ENCODE measurements around the gene KIF21B.

KIF21B gene

GRCh38 chr1:200960948-200961340 is 62.6 kb downstream of the KIF21B start:
- Histone ChIP-seq H2AFZ (ENCODE audit: low read depth) (no peak overlapping the region), H3K4me3 (IDR thresholded peaks at IDR 0.05; ENCODE audit: insufficient read depth, low read depth, low read length) (no peak overlapping the region), H3K79me2 (ENCODE audit: insufficient read depth, low read depth) (no peaks in the 10 kb centered on the region), H3K27ac (no peak overlapping the region), H3K4me2 (no peak overlapping the region), H4K20me1 (ENCODE audit: insufficient read depth) (no peaks in the 10 kb centered on the region), H3K4me1 (ENCODE audit: low read depth, poor library complexity, severe bottlenecking) (no peaks in the 10 kb centered on the region), H3K36me3 (ENCODE audit: insufficient read depth) (no peaks in the 10 kb centered on the region), H3K27me3 (ENCODE audit: insufficient read depth, low read depth) (no peaks in the 10 kb centered on the region), H3K9ac (no peak overlapping the region)
- TF ChIP-seq CTCF (conservative IDR thresholded peaks at IDR 0.05; ENCODE audit: low read depth, low read length), result no peak

- TF ChIP-seq CTCF (conservative IDR thresholded peaks at IDR 0.05; ENCODE audit: low read depth, low read length), result no peak
- Histone ChIP-seq H3K4me3 (IDR thresholded peaks at IDR 0.05; ENCODE audit: insufficient read depth, low read depth, low read length) (no peak overlapping the region), H3K79me2 (ENCODE audit: insufficient read depth, low read depth) (no peaks in the 10 kb centered on the region), H3K9ac (no peak overlapping the region), H3K36me3 (ENCODE audit: insufficient read depth) (no peaks in the 10 kb centered on the region), H3K27ac (no peak overlapping the region), H3K27me3 (ENCODE audit: insufficient read depth, low read depth) (no peaks in the 10 kb centered on the region), H4K20me1 (ENCODE audit: insufficient read depth) (no peaks in the 10 kb centered on the region), H2AFZ (ENCODE audit: low read depth) (no peak overlapping the region), H3K4me2 (no peak overlapping the region), H3K4me1 (ENCODE audit: low read depth, poor library complexity, severe bottlenecking) (no peaks in the 10 kb centered on the region)
Measured at GRCh38 chr1:200960236-200960947, 63.1 kb downstream of the KIF21B start.

- Histone ChIP-seq H3K4me1 (ENCODE audit: low read depth, poor library complexity, severe bottlenecking) (no peaks in the 10 kb centered on the region), H2AFZ (ENCODE audit: low read depth) (no peak overlapping the region), H3K36me3 (ENCODE audit: insufficient read depth) (no peaks in the 10 kb centered on the region), H4K20me1 (ENCODE audit: insufficient read depth) (no peaks in the 10 kb centered on the region), H3K4me2 (no peak overlapping the region), H3K27me3 (ENCODE audit: insufficient read depth, low read depth) (no peaks in the 10 kb centered on the region), H3K79me2 (ENCODE audit: insufficient read depth, low read depth) (no peaks in the 10 kb centered on the region), H3K27ac (no peak overlapping the region), H3K9ac (no peak overlapping the region), H3K4me3 (IDR thresholded peaks at IDR 0.05; ENCODE audit: insufficient read depth, low read depth, low read length) (no peak overlapping the region)
- no peak for TF ChIP-seq CTCF (conservative IDR thresholded peaks at IDR 0.05; ENCODE audit: low read depth, low read length)
Measured at GRCh38 chr1:200959411-200959921, 64.0 kb downstream of the KIF21B start.

- H3K27me3 ChIP-seq (ENCODE audit: insufficient read depth, low read depth), result no peaks in the 10 kb centered on the region
- no peak overlapping the region for H3K9ac ChIP-seq
Measured at GRCh38 chr1:200958597-200958996, 64.9 kb downstream of the KIF21B start.

More at GRCh38 chr1:200958597-200958996, 64.9 kb downstream of the KIF21B start:
- no peak for TF ChIP-seq CTCF (conservative IDR thresholded peaks at IDR 0.05; ENCODE audit: low read depth, low read length)
- Histone ChIP-seq H3K36me3 (ENCODE audit: insufficient read depth) (no peaks in the 10 kb centered on the region), H2AFZ (ENCODE audit: low read depth) (no peak overlapping the region), H3K4me3 (IDR thresholded peaks at IDR 0.05; ENCODE audit: insufficient read depth, low read depth, low read length) (no peak overlapping the region), H4K20me1 (ENCODE audit: insufficient read depth) (no peaks in the 10 kb centered on the region), H3K4me2 (no peak overlapping the region), H3K27ac (no peak overlapping the region), H3K79me2 (ENCODE audit: insufficient read depth, low read depth) (no peaks in the 10 kb centered on the region), H3K4me1 (ENCODE audit: low read depth, poor library complexity, severe bottlenecking) (no peaks in the 10 kb centered on the region)
